Measurements from ENCODE around the gene PMEL.
A peak's percentile ranks its signal among the peaks of the same experiment; 100 is the strongest.

DNA sequence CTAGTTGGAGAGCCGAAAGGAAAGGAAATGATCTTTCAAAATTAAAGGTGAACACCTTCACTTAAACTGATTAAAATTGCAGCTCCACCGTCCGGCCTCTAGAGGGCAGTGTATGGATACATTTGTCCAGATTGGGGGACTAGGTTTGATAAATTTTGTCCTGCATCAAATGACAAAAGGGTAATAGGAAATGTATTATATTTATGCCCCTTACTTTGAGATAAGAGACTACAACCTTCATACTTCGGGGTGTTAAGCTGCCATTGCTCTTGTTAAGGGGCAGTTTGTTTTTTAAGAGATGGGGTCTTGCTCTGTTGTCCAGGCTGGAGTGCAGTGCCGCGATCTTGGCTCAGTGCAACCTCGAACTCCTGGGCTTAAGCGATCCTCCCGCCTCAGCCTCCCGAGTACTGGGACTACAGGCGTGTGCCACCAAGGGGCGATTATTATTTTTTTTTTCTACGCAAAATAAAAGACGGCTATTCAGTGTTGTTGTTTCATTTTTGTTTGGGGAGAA is 30.4 kb upstream of the PMEL start:
- peak; percentile 32; the same call in 1 of the 2 replicates for TF ChIP-seq JUND (IDR thresholded peaks at IDR 0.05; ENCODE audit: borderline replicate concordance, low read depth, low read length)
- TF ChIP-seq JUND (tag; IDR thresholded peaks at IDR 0.05; ENCODE audit: borderline replicate concordance, low read depth, low read length) = no peak
- TF ChIP-seq, protein P1, sequence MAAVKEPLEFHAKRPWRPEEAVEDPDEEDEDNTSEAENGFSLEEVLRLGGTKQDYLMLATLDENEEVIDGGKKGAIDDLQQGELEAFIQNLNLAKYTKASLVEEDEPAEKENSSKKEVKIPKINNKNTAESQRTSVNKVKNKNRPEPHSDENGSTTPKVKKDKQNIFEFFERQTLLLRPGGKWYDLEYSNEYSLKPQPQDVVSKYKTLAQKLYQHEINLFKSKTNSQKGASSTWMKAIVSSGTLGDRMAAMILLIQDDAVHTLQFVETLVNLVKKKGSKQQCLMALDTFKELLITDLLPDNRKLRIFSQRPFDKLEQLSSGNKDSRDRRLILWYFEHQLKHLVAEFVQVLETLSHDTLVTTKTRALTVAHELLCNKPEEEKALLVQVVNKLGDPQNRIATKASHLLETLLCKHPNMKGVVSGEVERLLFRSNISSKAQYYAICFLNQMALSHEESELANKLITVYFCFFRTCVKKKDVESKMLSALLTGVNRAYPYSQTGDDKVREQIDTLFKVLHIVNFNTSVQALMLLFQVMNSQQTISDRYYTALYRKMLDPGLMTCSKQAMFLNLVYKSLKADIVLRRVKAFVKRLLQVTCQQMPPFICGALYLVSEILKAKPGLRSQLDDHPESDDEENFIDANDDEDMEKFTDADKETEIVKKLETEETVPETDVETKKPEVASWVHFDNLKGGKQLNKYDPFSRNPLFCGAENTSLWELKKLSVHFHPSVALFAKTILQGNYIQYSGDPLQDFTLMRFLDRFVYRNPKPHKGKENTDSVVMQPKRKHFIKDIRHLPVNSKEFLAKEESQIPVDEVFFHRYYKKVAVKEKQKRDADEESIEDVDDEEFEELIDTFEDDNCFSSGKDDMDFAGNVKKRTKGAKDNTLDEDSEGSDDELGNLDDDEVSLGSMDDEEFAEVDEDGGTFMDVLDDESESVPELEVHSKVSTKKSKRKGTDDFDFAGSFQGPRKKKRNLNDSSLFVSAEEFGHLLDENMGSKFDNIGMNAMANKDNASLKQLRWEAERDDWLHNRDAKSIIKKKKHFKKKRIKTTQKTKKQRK (IDR thresholded peaks at IDR 0.05; ENCODE audit: borderline replicate concordance, low read depth, low read length) = no peak
- peak; percentile 48; the same call in 1 of the 2 replicates for TF ChIP-seq EP400 (IDR thresholded peaks at IDR 0.05)
- peak; percentile 65; the same call in 1 of the 2 replicates for TF ChIP-seq FOXM1 (IDR thresholded peaks at IDR 0.05; ENCODE audit: low read depth)
- no peak for TF ChIP-seq FOXM1 (CRISPR knock-in tag; IDR thresholded peaks at IDR 0.05; ENCODE audit: low read depth)
- TF ChIP-seq NFE2L1 (tag; IDR thresholded peaks at IDR 0.05; ENCODE audit: borderline replicate concordance, low read depth) = no peak
- no peak for TF ChIP-seq CBX1 (IDR thresholded peaks at IDR 0.05; ENCODE audit: low read depth)
- peak; percentile 40; the same call in 1 of the 2 replicates for TF ChIP-seq SMC3 (conservative IDR thresholded peaks at IDR 0.05; ENCODE audit: insufficient read depth, low read depth, low read length)
- TF ChIP-seq JUN (IDR thresholded peaks at IDR 0.05; ENCODE audit: borderline replicate concordance, low read depth, low read length) = no peak
- TF ChIP-seq JUN (CRISPR knock-in tag; IDR thresholded peaks at IDR 0.05; ENCODE audit: borderline replicate concordance) = no peak
